ENCODE results near the gene CNOT9.
A peak's percentile ranks its signal among the peaks of the same experiment; 100 is the strongest.

The CNOT9 gene

GRCh38 chr2:218578272-218578877, 9.7 kb downstream of the CNOT9 start:
- no peak for DNase-seq

DNA sequence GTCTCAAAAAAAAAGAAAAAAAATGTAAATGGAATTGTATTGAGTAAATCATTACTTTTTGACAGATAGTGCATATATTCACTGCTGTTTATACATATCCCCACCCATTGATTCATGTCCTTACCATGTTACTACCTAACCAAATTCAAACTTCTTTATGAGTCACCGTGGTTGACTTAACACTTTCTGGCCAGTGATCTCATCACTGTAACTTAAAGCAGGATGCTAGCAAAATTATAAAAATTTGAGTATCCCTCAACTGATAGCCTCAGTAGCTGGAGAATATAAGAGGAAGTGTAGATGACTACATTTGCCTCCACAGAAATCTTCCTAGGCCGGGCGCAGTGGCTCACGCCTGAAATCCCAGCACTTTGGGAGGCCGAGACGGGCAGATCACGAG, 13.4 kb downstream of the CNOT9 start:
- DNase-seq = no peak

GRCh38 chr2:218583983-218584850, 15.6 kb downstream of the CNOT9 start:
- no peak for DNase-seq

- no peak for DNase-seq
These were observed 16.9 kb downstream of the CNOT9 start for GRCh38 chr2:218585541-218585940.

DNA sequence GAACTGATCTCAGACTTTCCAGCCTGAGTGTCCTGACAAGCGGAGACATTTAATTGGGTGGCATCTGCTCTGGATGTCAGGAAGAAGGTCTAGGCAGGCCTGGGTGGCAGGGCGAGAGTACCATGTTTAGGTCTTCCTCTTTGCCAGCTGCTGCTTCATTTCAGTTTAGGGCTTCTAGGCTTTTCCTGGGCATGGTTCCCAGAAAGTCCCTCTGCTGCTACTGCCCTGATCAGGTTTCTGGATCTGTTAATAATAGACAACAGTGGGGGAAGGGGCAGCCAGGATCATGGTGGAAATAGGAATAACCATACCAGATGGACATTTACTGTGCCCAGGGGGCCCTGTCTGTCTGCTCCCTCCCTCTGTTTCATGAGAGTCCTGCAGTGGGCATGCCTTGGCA, 36.8 kb downstream of the CNOT9 start:
- peak; percentile 48 for DNase-seq

DNA sequence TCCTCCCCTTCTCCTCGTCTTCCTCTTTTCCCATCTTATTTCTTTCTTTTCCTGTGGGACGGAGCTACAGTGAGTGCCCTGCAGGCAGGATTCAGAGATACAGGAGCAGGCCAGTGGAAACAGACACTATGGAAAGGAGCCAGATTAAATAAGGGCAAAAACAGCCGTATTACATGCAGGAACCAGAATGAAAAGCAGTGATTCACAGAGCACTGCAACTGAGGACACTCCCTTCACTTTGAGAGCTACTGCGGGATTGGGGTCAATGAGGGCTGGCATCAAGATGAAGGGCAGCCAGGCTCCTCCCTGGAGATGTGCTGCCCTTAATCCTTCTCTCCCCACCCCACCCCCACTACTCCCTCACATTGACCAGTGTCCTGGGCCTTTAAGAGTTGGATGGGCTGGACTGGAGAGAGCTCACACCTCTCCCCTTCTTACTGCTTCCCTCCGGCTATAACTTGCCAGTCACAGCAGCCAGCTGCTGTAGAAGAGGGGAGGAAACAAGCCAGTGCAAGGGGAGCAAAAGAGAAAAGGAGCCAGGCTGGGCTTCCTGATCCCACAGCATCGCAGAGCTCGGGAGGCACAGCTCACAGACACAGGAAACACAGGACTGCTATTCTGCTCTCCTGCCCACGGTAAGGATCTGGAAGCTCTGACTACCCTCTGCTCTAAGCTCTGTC, 38.9 kb downstream of the CNOT9 start, which contains the start of gene PLCD4:
Gene PLCD4, plus strand, starts transcription at position 464 of the 680 bp plus-strand sequence. CDS start 7,841 bp downstream, outside the sequence.
- DNase-seq = peak; percentile 5

DNA sequence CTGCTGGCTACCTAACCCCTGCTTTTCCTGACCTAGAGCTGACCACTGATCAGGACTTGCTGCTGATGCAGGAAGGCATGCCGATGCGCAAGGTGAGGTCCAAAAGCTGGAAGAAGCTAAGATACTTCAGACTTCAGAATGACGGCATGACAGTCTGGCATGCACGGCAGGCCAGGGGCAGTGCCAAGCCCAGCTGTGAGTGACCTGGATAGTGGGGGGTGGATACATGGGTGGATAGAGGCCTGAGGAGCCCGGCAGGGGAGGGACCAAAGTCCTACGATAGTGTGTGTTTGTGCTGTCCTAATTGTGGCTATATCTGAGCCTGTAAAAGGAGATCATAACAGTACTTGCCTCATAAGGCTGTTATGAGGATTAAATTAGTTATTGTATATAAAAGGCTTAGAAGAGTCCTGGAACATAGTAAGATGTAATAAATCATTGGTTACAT, 47.3 kb downstream of the CNOT9 start:
- no peak for DNase-seq

DNA sequence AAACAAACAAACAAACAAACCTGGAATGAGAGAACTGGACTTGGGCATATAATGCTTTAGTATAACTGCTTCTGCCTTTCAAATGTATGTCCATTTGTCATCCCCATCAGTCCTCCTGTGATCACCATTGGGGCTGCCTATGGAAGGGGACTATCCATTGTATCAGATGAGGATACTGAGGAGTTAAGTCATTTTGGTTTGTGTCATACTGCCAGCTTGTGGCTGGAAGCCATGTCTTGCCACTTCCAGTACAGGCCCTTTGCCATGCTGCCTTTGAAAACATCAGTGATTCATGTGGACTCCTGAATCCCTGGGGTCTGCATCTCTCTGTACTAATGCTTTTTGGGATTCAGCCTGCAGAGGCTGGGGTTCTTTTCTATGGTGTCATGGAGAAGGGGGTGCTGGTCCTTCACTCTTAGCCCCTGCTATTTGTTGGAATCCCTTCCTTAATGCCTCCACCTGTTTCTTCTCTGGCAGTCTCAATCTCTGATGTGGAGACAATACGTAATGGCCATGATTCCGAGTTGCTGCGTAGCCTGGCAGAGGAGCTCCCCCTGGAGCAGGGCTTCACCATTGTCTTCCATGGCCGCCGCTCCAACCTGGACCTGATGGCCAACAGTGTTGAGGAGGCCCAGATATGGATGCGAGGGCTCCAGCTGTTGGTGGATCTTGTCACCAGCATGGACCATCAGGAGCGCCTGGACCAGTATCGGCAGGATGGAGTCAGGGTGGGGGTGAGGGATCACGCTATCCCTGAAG, 49.6 kb downstream of the CNOT9 start:
- peak; percentile 15 for DNase-seq

GRCh38 chr2:218621007-218621406, 52.4 kb downstream of the CNOT9 start:
- no peak for DNase-seq

GRCh38 chr2:218622606-218623365, 54.1 kb downstream of the CNOT9 start:
- no peak for DNase-seq

GRCh38 chr2:218623366-218623705, 54.7 kb downstream of the CNOT9 start:
- DNase-seq = no peak

DNA sequence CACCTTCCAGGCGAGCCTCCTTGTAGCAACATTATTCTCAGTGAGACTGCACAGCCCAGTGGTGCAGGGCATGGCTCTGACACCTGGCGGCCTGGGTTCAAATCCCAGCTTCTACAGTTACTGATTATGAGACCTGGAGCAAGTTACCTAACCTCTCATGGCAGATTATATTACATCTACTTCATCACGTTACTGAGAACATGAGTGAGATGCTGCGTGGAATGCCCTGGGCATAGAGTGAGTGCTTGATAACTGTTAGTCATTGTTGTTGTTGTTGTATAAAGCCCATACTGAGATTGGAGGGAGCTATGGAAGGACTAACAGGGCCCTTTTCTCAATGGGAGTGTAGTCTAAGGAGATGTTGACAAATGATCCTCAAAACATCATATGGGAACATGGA, 57.7 kb downstream of the CNOT9 start:
- DNase-seq = no peak

DNA sequence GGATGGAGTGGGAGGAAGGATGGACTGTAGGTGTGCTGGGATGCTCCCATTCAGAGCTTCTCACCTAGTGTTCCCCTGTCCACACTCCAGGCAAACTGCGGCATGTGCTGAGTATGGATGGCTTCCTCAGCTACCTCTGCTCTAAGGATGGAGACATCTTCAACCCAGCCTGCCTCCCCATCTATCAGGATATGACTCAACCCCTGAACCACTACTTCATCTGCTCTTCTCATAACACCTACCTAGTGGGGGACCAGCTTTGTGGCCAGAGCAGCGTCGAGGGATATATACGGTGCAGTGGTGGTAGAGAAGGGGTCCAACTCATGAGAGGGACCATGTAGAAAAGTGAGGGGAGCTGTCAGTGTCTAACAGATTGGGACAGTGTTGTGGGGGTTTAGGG, 59.3 kb downstream of the CNOT9 start:
- no peak for DNase-seq

DNA sequence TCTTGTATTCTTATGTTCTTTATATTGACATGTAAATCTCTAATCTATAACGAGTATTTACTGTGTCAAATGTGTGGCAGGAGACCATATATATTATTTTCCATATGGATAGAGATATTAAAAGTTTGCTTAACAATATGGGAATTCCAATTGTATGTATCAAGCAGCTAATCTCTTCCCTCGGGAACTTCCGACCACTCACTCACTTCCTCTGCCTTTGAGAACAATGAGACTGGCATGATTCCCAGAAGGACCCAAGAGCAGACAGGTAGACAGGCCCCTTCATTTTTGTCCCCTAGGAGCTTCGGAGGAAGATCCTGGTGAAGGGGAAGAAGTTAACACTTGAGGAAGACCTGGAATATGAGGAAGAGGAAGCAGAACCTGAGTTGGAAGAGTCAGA, 63.2 kb downstream of the CNOT9 start:
- no peak for DNase-seq

DNA sequence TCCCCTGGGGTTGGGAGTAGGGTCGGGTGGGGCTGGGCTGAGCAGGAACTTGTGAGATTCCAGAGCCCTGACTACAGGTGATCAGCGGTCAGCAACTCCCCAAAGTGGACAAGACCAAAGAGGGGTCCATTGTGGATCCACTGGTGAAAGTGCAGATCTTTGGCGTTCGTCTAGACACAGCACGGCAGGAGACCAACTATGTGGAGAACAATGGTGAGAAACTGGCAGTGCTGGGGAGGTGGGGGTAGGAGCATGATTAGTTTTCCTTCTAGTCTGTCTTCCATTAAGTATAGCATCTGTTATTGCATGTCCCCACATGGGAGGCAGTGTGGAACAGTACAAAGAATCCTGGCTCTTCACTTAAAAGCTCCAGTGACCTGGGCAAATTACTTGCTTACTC, 67.1 kb downstream of the CNOT9 start:
- DNase-seq = no peak

DNA sequence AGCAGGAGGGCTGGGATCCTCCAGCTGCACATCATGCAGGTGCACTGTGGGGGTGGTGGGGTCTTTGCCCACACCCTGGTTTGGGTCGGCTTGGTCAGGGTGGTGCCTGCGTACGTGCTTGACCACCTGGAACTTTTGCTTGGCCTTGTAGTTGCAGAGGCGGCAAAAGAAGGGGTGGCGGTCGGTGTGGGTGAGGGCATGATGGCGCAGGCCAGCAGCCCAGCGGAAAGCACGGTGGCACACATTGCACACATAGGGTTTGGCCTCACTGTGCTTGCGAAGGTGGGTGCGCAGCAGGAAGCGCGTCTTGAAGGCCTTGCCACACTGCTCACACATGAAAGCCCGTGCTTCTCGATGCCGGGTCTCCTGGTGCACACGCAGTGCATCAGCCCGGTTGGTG, 69.7 kb downstream of the CNOT9 start:
- no peak for DNase-seq

DNA sequence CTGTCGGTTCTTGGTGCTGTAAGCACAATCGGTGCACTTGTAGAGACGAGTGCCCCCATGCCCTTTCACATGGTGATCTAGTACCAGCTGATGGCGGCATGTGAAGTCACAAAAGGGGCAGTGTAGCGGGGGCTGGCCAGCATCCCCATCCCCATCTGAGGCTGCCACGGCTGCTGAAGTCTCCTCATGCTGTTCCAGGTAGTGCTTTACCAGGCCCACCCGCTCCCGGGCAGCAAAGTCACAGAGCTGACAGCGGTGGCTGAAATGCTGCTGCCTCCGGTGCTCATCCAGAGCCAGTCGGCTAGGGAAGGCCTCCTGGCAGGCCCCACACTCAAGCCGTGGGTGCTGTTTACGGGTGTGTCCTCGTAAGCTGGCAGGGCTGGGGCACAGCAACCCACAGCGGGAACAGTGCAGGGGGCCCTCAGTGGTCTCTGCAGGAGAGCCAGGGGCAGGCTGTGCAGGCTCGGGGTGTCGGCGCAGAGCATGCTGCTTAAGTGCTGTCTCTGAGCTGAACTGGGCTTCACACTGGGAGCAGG, 73.5 kb downstream of the CNOT9 start:
- DNase-seq = no peak

DNA sequence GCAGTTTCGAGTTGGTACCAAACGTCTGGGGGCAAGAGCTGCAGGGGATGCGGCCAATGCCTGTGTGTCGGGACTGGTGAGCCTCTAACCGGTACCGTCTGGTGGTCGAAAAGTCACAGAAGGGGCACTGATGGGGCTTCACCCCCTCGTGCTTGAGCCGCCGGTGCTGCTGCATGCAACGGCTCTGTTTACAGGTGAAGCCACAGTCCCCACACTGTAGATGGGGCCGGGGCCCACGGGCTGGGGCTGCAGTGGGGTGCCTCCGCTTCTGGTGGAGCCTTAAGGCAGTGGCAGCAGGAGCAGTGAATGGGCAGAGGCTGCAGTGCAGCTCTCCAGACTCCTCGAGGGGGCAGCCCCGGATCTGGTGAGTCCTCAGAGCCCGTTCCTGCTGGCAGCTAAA, 74.1 kb downstream of the CNOT9 start:
- DNase-seq = no peak

- DNase-seq = no peak
These were observed 75.2 kb downstream of the CNOT9 start for GRCh38 chr2:218643751-218644310.

DNA sequence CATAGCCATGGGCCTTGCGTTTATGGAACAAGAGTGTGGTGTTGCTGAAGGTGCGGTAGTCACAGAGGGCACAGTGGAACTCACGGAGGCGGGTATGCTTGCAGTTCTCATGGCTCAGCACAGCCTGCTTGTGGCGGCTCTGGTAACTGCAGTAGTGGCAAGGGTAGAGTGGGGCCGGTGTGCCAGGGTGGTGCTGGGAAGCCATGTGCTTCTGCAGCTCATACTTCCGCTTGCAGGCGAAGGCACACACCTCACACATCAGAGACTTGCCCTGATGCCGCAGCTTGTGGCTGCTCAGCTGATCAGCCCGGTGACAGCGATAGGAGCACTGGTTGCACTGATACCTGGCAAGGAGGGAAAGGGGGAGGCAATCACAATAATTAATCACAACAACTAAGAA, 76.1 kb downstream of the CNOT9 start:
- DNase-seq = no peak

- DNase-seq = no peak
These were observed 76.5 kb downstream of the CNOT9 start for GRCh38 chr2:218645126-218645525.
